HG03571 (cell line): ENCODE measurements around the gene NCKIPSD.
A peak's percentile ranks its signal among the peaks of the same experiment; 100 is the strongest.

Experiments
- ATAC-seq: cut with Tn5 transposase; IDR thresholded peaks from one replicate; pipeline ENCODE4 v1.9.1; 2021; ENCODE audit not compliant: unreplicated experiment

Gene NCKIPSD

GRCh38 chr3:48679411-48680391 lies 6.0 kb downstream of the NCKIPSD start:
- ATAC-seq = no peak

GRCh38 chr3:48678566-48679380 lies 6.9 kb downstream of the NCKIPSD start:
- no peak for ATAC-seq

- no peak for ATAC-seq
Measured at GRCh38 chr3:48678056-48678455, 7.7 kb downstream of the NCKIPSD start.

GRCh38 chr3:48674505-48674904 lies 11.2 kb downstream of the NCKIPSD start:
- ATAC-seq = no peak

- no peak for ATAC-seq
Measured at GRCh38 chr3:48672522-48672921, 13.2 kb downstream of the NCKIPSD start.

- no peak for ATAC-seq
Measured at GRCh38 chr3:48664929-48665328, 20.8 kb downstream of the NCKIPSD start.

- no peak for ATAC-seq
Measured at GRCh38 chr3:48664313-48664644, 21.4 kb downstream of the NCKIPSD start.

- ATAC-seq = peak; percentile 70
Measured at GRCh38 chr3:48663489-48664312, 22.0 kb downstream of the NCKIPSD start.

- ATAC-seq = no peak
Measured at GRCh38 chr3:48662753-48663488, 22.8 kb downstream of the NCKIPSD start, which contains the start of gene CELSR3. Gene CELSR3, minus strand, starts transcription at chr3:48662886. Its CDS starts 252 bp downstream, at chr3:48662634.

- ATAC-seq = no peak
Measured at GRCh38 chr3:48662145-48662752, 23.5 kb downstream of the NCKIPSD start.

- no peak for ATAC-seq
Measured at GRCh38 chr3:48661501-48662144, 24.1 kb downstream of the NCKIPSD start.

GRCh38 chr3:48660800-48661400 lies 24.8 kb downstream of the NCKIPSD start:
- ATAC-seq = no peak

GRCh38 chr3:48656841-48657281 lies 28.9 kb downstream of the NCKIPSD start:
- ATAC-seq = no peak

GRCh38 chr3:48656061-48656840 lies 29.5 kb downstream of the NCKIPSD start:
- peak; percentile 49 for ATAC-seq

GRCh38 chr3:48655606-48656005 lies 30.1 kb downstream of the NCKIPSD start:
- no peak for ATAC-seq

- ATAC-seq = no peak
Measured at GRCh38 chr3:48655063-48655462, 30.7 kb downstream of the NCKIPSD start.

- no peak for ATAC-seq
Measured at GRCh38 chr3:48652923-48653715, 32.6 kb downstream of the NCKIPSD start.
